GM06990 (cell line): Measurements from ENCODE around the gene SLC25A25.

Source experiments
- DNase-seq: peaks from one replicate; pipeline ENCODE4 v3.0.0-alpha.2; 2011; ENCODE audit not compliant: insufficient read length; ENCODE audit errors: extremely low read depth
- H3K27me3 ChIP-seq: replicated peaks from 2 replicates; pipeline ENCODE4 v1.6.0; 2011; ENCODE audit warnings: low read length; ENCODE audit not compliant: control insufficient read depth, insufficient read depth
- H3K36me3 ChIP-seq: 2 replicates; pipeline ENCODE4 v1.5.1; 2011; ENCODE audit warnings: low read length; ENCODE audit not compliant: control insufficient read depth, insufficient read depth
- H3K4me3 ChIP-seq: replicated peaks from 2 replicates; pipeline ENCODE4 v1.5.1; 2011; ENCODE audit warnings: low read depth, mild to moderate bottlenecking, control low read depth, low read length
- CTCF ChIP-seq: IDR thresholded peaks from 2 replicates; pipeline ENCODE4 v1.5.1; 2011; ENCODE audit warnings: low read length, control low read depth, mild to moderate bottlenecking, inconsistent platforms; ENCODE audit not compliant: insufficient read depth, poor library complexity, severe bottlenecking

The SLC25A25 gene

GRCh38 chr9:128139621-128140020 lies 71.6 kb downstream of the SLC25A25 start:
- DNase-seq = no peak
- H3K4me3 ChIP-seq = no peak overlapping the region
- no peaks in the 10 kb centered on the region for H3K36me3 ChIP-seq
- TF ChIP-seq CTCF = no peak
- H3K27me3 ChIP-seq = no peaks in the 10 kb centered on the region

- no peak for DNase-seq
- H3K27me3 ChIP-seq = no peaks in the 10 kb centered on the region
- no peak overlapping the region for H3K4me3 ChIP-seq
- H3K36me3 ChIP-seq = no peaks in the 10 kb centered on the region
- no peak for TF ChIP-seq CTCF
Observed at GRCh38 chr9:128141604-128142003, 73.6 kb downstream of the SLC25A25 start.

DNA sequence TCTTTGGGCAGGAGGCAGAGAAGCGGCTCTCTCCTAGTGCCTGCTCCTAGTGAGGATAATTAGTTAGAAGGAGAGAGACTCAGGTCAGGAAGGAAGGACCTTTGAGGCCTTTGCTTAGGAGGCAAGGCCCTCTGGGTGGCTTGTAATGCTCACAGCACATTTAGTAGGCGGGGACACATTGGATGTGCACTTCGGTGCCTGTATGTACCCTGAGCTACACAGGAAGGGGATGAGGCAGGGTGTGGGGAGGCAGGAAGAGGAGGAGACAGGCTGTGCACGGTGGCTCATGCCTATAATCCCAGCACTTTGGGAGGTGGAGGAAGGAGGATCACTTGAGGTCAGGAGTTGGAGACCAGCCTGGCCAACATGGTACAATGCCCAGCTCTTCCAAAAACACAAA lies 74.0 kb downstream of the SLC25A25 start:
- Histone ChIP-seq H3K27me3 (no peaks in the 10 kb centered on the region), H3K36me3 (no peaks in the 10 kb centered on the region), H3K4me3 (no peak overlapping the region)
- no peak for TF ChIP-seq CTCF
- DNase-seq = no peak

DNA sequence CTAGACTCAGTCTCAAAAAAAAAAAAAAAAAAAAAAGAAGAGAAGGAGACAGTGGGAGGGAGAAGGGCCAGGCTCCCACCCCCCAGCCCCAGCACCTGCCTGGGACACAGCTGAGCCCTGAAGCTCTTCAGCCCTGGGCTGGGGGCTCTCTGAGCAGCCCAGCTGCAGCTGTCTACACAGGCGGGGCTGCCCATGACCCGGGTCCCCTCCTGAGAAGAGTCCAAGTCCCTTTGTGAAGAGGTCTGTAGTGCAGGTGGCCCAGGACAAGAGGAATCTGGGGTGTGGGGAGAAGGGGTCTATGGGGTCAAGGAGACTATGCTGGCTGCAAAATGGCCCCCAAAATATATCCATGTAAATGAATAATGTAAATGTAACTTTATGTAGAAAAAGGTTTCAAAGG lies 74.6 kb downstream of the SLC25A25 start:
- no peak for DNase-seq
- no peak for TF ChIP-seq CTCF
- Histone ChIP-seq H3K36me3 (no peaks in the 10 kb centered on the region), H3K27me3 (no peaks in the 10 kb centered on the region), H3K4me3 (no peak overlapping the region)

- no peaks in the 10 kb centered on the region for H3K36me3 ChIP-seq
- no peak overlapping the region for H3K4me3 ChIP-seq
- no peaks in the 10 kb centered on the region; the same call in 1 of the 2 replicates for H3K27me3 ChIP-seq
- DNase-seq = no peak
- TF ChIP-seq CTCF = no peak
Observed at GRCh38 chr9:128143525-128144238, 75.7 kb downstream of the SLC25A25 start.
